ENCODE results near the gene ARHGAP26.

The ARHGAP26 gene

GRCh38 chr5:142767178-142767577, 3.0 kb upstream of the ARHGAP26 start:
- Histone ChIP-seq H3K27ac (no peak overlapping the region), H3K4me3 (ENCODE audit: low read depth in 1 of 2, low read length in 1 of 2) (no peak overlapping the region), H3K9me3 (no peaks in the 10 kb centered on the region), H3K4me1 (ENCODE audit: control insufficient read depth in 1 of 2, insufficient read depth in 1 of 2, low read depth in 1 of 2, low read length in 1 of 2) (peaks cover 32 to 39% of the 10 kb centered on the region in 2 experiments), H3K36me3 (no peaks in the 10 kb centered on the region), H3K27me3 (no peaks in the 10 kb centered on the region)
- TF ChIP-seq CTCF (IDR thresholded peaks at IDR 0.05), result no peak

- no peak for TF ChIP-seq CTCF (IDR thresholded peaks at IDR 0.05)
- H3K36me3 ChIP-seq, result no peaks in the 10 kb centered on the region
- H3K9me3 ChIP-seq, result no peaks in the 10 kb centered on the region
- H3K4me1 ChIP-seq (ENCODE audit: control insufficient read depth in 1 of 2, insufficient read depth in 1 of 2, low read depth in 1 of 2, low read length in 1 of 2), result peaks cover 32 to 39% of the 10 kb centered on the region in 2 experiments
- H3K27me3 ChIP-seq, result no peaks in the 10 kb centered on the region
- no peak overlapping the region for H3K4me3 ChIP-seq (ENCODE audit: low read depth in 1 of 2, low read length in 1 of 2)
- H3K27ac ChIP-seq, result no peak overlapping the region
These were observed 2.3 kb upstream of the ARHGAP26 start for GRCh38 chr5:142767911-142768310.

GRCh38 chr5:142769251-142769792, 855 bp upstream of the ARHGAP26 start:
- TF ChIP-seq CTCF (IDR thresholded peaks at IDR 0.05), result no peak
- no peaks in the 10 kb centered on the region for H3K36me3 ChIP-seq
- H3K4me3 ChIP-seq (ENCODE audit: low read depth in 1 of 2, low read length in 1 of 2), result peak overlapping the region; percentile 95 to 96
- H3K9me3 ChIP-seq, result no peaks in the 10 kb centered on the region
- no peaks in the 10 kb centered on the region for H3K27me3 ChIP-seq
- peak overlapping the region; percentile 94 for H3K27ac ChIP-seq
- H3K4me1 ChIP-seq (ENCODE audit: control insufficient read depth in 1 of 2, insufficient read depth in 1 of 2, low read depth in 1 of 2, low read length in 1 of 2), result peaks cover 44 to 50% of the 10 kb centered on the region in 2 experiments

DNA sequence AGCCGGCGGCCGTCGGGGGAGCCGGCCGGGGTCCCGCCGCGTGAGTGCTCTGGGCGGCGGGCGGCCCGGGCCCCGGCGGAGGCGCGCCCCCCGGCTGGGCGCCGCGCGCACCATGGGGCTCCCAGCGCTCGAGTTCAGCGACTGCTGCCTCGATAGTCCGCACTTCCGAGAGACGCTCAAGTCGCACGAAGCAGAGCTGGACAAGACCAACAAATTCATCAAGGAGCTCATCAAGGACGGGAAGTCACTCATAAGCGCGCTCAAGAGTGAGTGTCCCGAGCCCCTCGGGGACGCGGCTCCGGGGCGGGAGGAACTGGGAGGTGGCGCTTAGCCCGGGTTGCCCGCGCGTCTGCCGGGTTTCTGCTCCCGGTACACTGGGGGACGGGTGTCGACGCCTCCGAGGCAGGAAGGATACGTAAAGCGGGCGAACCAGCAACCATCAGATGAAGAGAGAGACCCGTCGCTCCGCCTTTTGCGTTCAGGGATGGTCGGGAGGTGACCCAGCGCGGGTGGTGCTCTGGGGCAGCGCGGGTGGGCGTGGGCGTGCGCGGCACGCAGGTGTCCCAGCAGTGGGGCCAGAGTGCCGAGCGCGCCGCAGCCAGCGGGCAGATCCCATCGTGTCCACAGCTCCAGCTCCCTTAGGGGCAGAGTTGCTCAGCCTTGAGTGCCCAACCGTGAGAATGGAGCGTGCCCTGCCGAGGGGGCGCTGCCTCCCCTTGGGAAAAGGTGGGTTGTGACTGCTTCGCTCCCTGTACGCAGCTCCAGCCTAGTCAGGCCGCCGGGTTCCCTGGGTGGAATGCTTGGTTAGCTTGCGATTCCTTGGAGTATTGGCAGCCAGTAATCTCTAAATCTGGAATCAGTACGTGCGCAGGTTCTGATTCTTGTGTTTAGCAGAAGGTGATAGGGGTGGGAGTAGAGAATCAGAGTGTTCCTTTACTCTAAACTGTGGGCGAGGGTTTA, 753 bp downstream of the ARHGAP26 start:
- H3K36me3 ChIP-seq, result no peaks in the 10 kb centered on the region
- H3K4me1 ChIP-seq (ENCODE audit: control insufficient read depth in 1 of 2, insufficient read depth in 1 of 2, low read depth in 1 of 2, low read length in 1 of 2), result peaks cover 60 to 65% of the 10 kb centered on the region in 2 experiments
- H3K27ac ChIP-seq, result peak overlapping the region; percentile 94
- H3K4me3 ChIP-seq (ENCODE audit: low read depth in 1 of 2, low read length in 1 of 2), result peak overlapping the region; percentile 95 to 96
- H3K9me3 ChIP-seq, result no peaks in the 10 kb centered on the region
- no peak for TF ChIP-seq CTCF (IDR thresholded peaks at IDR 0.05)
- no peaks in the 10 kb centered on the region for H3K27me3 ChIP-seq

DNA sequence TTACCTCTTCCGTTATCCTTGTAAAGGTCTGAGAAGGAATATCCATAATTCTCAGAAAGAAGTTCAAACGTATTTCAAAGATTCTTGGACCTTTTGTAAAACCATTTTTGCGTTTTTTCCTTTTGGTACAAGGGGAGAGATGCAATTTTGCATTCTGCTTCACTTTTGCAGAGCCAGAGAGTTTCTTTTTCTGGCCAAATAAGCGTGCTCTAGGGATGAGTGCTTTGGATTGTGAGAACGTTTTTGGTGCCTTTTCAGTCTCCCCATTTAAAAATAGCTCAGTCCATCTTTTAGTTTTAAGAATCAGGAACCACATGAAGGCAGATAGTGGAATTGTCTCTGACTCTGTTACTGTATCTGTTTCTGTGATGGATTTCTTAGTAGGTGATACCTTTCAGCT, 1.5 kb downstream of the ARHGAP26 start:
- peak overlapping the region; percentile 94 for H3K27ac ChIP-seq
- H3K27me3 ChIP-seq, result no peaks in the 10 kb centered on the region
- no peaks in the 10 kb centered on the region for H3K9me3 ChIP-seq
- H3K4me1 ChIP-seq (ENCODE audit: control insufficient read depth in 1 of 2, insufficient read depth in 1 of 2, low read depth in 1 of 2, low read length in 1 of 2), result peaks cover 67 to 72% of the 10 kb centered on the region in 2 experiments
- peak overlapping the region; percentile 95 to 96 for H3K4me3 ChIP-seq (ENCODE audit: low read depth in 1 of 2, low read length in 1 of 2)
- TF ChIP-seq CTCF (IDR thresholded peaks at IDR 0.05), result no peak
- no peaks in the 10 kb centered on the region for H3K36me3 ChIP-seq

Data from neutrophil (primary cell).